ENCODE measurements around the gene USP33.

DNA sequence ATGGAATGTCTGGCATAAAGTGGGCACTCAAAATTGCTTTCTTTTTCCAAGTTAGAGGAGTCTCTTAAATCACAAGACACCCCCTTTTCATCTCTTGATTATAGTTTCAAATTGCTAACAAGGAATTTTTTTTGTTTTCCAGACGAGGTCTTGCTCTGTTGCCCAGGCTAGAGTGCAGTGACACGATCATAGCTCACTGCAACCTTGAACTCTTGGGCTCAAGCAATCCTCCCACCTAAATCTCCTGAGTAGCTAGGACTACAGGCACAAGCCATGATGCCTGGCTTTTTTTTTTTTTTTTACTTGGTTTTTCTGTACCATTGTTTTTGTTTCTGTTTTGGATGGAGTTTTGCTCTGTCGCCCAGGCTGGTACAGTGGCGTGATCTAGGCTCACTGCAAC lies 98.0 kb downstream of the USP33 start:
- TF ChIP-seq, protein P1, sequence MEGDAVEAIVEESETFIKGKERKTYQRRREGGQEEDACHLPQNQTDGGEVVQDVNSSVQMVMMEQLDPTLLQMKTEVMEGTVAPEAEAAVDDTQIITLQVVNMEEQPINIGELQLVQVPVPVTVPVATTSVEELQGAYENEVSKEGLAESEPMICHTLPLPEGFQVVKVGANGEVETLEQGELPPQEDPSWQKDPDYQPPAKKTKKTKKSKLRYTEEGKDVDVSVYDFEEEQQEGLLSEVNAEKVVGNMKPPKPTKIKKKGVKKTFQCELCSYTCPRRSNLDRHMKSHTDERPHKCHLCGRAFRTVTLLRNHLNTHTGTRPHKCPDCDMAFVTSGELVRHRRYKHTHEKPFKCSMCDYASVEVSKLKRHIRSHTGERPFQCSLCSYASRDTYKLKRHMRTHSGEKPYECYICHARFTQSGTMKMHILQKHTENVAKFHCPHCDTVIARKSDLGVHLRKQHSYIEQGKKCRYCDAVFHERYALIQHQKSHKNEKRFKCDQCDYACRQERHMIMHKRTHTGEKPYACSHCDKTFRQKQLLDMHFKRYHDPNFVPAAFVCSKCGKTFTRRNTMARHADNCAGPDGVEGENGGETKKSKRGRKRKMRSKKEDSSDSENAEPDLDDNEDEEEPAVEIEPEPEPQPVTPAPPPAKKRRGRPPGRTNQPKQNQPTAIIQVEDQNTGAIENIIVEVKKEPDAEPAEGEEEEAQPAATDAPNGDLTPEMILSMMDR (conservative IDR thresholded peaks at IDR 0.05 in 1 of 2, IDR thresholded peaks at IDR 0.05 in 1 of 2; ENCODE audit: extremely low read depth in 1 of 2, insufficient read depth in 1 of 2, low read depth in 1 of 2, low read length in 2 of 2), result no peak
- TF ChIP-seq EZH2 (IDR thresholded peaks at IDR 0.05; ENCODE audit: borderline replicate concordance, low read length), result no peak

All from mammary epithelial cell (primary cell).